ENCODE results near the gene PRKN. TPM values are rescaled to one million over a fixed set of nuclear protein-coding genes. Genes with fewer than 3 reads are reported as not detected.

The PRKN gene
- total RNA-seq, 6 experiments from 2014 or later, result 0.32 TPM; not detected in 5

DNA sequence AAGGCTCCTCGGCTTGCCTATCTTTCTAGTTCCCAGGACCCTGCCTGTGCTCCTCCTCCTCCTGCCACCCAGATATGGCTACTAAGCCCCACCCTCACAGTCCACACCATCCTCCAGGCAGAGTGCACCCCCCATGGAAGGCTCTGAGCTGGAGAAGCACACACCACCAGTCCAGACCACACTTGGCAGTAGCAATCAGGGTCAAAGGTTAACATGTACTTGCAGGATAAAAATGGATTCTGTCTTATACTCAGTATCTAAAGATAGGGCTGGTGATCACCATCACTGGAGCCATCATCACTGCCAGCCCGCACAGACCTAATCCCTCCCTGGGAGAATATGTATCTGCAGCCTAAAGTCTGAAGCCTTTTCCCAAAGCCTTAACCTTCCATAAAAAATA lies 83.4 kb downstream of the PRKN start:
- Mint-ChIP-seq H3K4me1 (ENCODE audit: low read depth) (no peaks in the 10 kb centered on the region), H3K9me3 (peaks cover 34% of the 10 kb centered on the region), H3K27me3 (ENCODE audit: insufficient read depth) (no peaks in the 10 kb centered on the region), H3K27ac (no peak overlapping the region), H3K4me3 (no peak overlapping the region), H3K36me3 (ENCODE audit: low read depth) (no peaks in the 10 kb centered on the region)
- TF ChIP-seq, protein P1, sequence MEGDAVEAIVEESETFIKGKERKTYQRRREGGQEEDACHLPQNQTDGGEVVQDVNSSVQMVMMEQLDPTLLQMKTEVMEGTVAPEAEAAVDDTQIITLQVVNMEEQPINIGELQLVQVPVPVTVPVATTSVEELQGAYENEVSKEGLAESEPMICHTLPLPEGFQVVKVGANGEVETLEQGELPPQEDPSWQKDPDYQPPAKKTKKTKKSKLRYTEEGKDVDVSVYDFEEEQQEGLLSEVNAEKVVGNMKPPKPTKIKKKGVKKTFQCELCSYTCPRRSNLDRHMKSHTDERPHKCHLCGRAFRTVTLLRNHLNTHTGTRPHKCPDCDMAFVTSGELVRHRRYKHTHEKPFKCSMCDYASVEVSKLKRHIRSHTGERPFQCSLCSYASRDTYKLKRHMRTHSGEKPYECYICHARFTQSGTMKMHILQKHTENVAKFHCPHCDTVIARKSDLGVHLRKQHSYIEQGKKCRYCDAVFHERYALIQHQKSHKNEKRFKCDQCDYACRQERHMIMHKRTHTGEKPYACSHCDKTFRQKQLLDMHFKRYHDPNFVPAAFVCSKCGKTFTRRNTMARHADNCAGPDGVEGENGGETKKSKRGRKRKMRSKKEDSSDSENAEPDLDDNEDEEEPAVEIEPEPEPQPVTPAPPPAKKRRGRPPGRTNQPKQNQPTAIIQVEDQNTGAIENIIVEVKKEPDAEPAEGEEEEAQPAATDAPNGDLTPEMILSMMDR (IDR thresholded peaks at IDR 0.05), result no peak
- DNase-seq, result no peak

DNA sequence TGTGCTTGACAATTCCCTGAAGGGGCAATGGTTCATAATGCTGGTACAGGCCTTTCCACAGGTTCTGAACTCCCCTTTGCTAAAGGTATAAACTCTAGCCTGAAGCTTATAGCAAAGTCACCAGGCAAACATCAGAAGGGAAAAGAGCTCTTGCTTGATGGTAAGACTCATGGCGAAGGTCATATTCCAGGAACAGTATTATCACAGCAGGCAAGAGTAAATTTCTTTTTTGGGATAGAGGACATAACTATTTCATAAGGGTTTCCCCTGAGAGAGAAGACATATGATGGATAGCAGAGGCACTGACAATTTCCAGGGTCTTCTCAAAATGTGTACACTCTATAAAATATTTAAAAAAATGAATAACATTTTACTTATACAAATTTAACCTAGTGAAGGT lies 86.8 kb downstream of the PRKN start:
- TF ChIP-seq, protein P1 (IDR thresholded peaks at IDR 0.05), result no peak
- H3K27me3 Mint-ChIP-seq (ENCODE audit: insufficient read depth), result no peaks in the 10 kb centered on the region
- H3K4me3 Mint-ChIP-seq, result no peak overlapping the region
- H3K4me1 Mint-ChIP-seq (ENCODE audit: low read depth), result no peaks in the 10 kb centered on the region
- no peaks in the 10 kb centered on the region for H3K36me3 Mint-ChIP-seq (ENCODE audit: low read depth)
- DNase-seq, result no peak
- H3K27ac Mint-ChIP-seq, result no peak overlapping the region
- peaks cover 26% of the 10 kb centered on the region for H3K9me3 Mint-ChIP-seq

DNA sequence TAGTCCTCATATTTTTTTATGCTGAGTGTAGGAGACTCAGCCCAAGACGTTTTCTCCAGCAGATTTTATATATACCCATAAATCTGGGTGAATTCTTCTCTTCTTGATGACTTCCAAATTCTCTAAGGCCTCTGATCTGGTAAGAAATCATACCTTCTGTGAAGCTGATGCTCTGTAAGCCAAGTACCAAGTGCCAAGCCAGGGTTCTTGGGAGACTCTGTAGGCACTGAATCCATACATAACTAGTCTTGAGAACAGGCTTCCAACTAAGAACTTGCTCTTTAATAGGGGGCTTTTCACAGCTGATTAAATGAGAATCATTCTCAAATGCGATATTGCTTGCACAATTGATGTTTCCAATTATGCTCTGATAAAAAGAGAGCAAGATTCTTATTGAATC lies 87.6 kb downstream of the PRKN start:
- DNase-seq, result no peak
- TF ChIP-seq, protein P1 (IDR thresholded peaks at IDR 0.05), result no peak
- no peak overlapping the region for H3K27ac Mint-ChIP-seq
- H3K4me3 Mint-ChIP-seq, result no peak overlapping the region
- H3K36me3 Mint-ChIP-seq (ENCODE audit: low read depth), result no peaks in the 10 kb centered on the region
- H3K9me3 Mint-ChIP-seq, result peaks cover 29% of the 10 kb centered on the region
- H3K27me3 Mint-ChIP-seq (ENCODE audit: insufficient read depth), result no peaks in the 10 kb centered on the region
- no peaks in the 10 kb centered on the region for H3K4me1 Mint-ChIP-seq (ENCODE audit: low read depth)

DNA sequence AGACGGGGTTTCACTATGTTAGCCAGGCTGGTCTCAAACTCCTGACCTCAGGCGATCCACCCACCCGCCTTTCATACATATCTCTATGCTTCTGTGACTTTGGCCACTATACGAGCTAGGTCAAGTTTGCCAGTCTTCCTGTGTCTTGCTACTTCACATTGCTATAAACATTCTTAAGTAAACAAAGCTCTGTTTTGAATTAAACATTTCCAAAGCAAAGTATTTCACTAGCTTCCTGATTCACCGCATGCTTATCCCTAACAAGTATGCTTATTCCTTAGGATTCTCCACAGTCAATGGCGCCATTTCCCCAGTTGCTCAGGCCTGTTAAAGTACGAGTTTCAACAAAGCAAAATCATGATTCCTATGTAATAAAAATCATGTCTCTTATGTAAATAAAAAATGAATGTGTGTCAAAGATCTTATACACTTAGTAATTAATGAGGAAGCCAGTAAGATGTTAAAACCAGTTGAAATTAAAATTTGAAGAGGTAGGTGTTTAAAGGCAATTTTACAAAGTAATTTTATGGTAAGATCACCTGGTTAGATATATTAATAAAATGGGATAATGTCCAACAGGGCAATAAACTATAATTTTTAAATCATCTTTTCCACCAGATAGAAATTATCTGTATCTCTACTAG lies 88.5 kb downstream of the PRKN start:
- Mint-ChIP-seq H3K27me3 (ENCODE audit: insufficient read depth) (no peaks in the 10 kb centered on the region), H3K27ac (no peak overlapping the region), H3K36me3 (ENCODE audit: low read depth) (no peaks in the 10 kb centered on the region), H3K9me3 (peaks cover 34% of the 10 kb centered on the region), H3K4me3 (no peak overlapping the region), H3K4me1 (ENCODE audit: low read depth) (no peaks in the 10 kb centered on the region)
- DNase-seq, result no peak
- TF ChIP-seq, protein P1 (IDR thresholded peaks at IDR 0.05), result no peak

DNA sequence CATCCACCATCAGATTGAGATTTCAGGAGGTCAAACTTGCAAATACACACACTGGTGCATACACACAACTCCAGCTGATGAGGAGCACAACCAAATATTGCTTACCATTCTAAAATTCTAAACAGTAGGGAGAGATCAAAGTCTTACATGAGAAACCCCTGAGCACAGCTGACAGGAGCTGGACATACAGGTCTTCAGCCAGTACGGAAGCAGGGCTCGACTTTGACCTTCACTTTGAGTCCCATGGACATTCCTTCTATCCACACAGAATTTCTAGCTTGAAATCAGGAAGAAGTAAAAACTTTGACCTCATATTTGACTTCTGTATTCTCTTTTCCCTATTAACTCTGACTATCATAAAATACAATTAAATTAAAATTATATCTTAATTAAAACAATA lies 90.2 kb downstream of the PRKN start:
- TF ChIP-seq, protein P1 (IDR thresholded peaks at IDR 0.05), result no peak
- DNase-seq, result no peak
- Mint-ChIP-seq H3K4me1 (ENCODE audit: low read depth) (no peaks in the 10 kb centered on the region), H3K27ac (no peak overlapping the region), H3K4me3 (no peak overlapping the region), H3K36me3 (ENCODE audit: low read depth) (no peaks in the 10 kb centered on the region), H3K27me3 (ENCODE audit: insufficient read depth) (no peaks in the 10 kb centered on the region), H3K9me3 (peaks cover 38% of the 10 kb centered on the region)
